H1 (cell line): ENCODE measurements around the gene ADPRH. TPM values are rescaled to one million over a fixed set of nuclear protein-coding genes. Genes with fewer than 3 reads are reported as not detected.

Experiments used
- ASH2L ChIP-seq: fragments of 200-600, 300-600 bp; sonication (generic); IDR thresholded peaks from one replicate; pipeline ENCODE4 v1.7.1; 2017; ENCODE audit warnings: low read length
- BACH1 ChIP-seq: IDR thresholded peaks from 2 replicates; pipeline ENCODE4 v1.6.1; 2012; ENCODE audit warnings: low read length, improper control_type of control experiment
- CHD7 ChIP-seq: fragments of 300-600 bp; sonication (generic); IDR thresholded peaks from 2 replicates; pipeline ENCODE4 v1.7.1; 2012; ENCODE audit warnings: low read length, moderate library complexity, mild to moderate bottlenecking, inconsistent platforms; ENCODE audit not compliant: insufficient replicate concordance
- CTCF ChIP-seq, 3 experiments: IDR thresholded peaks; 1 replicate in 2 of 3; 2 replicates in 1 of 3; pipeline versions ENCODE4 v1.5.1 to v1.6.1; 2011; ENCODE audit warnings: low read length in 3 of 3, mild to moderate bottlenecking in 3 of 3, inconsistent platforms in 2 of 3, low read depth in 1 of 3, moderate library complexity in 1 of 3; ENCODE audit not compliant: insufficient read depth in 1 of 3; ENCODE audit errors: control extremely low read depth in 1 of 3
- E2F6 ChIP-seq: IDR thresholded peaks from 2 replicates; pipeline ENCODE4 v1.6.1; 2012; ENCODE audit warnings: inconsistent platforms
- polyA plus RNA-seq, 7 experiments: library from polyadenylated mRNA; depleted of rRNA in 3 of 7; stranded (reverse) in 5 of 7; unstranded in 2 of 7; fragments of >200 nt in 5 of 7; fragments of 200-250 nt in 2 of 7; gene quantifications; 1 replicate in 5 of 7; 2 replicates in 1 of 7; 4 replicates in 1 of 7; pipeline versions ENCODE4 v1.2.1 to v1.2.3, GENCODE V29; 2011 to 2013; ENCODE audit warnings: missing spikeins in 2 of 7, mixed read lengths in 2 of 7
- total RNA-seq: library from RNA; stranded (reverse); fragmentation: NEBNext Ultra II Directional; extraction: Animal tissue kit (Norgen Biotek cat#: 25700); gene quantifications from 2 replicates; pipeline ENCODE4 v1.2.1, GENCODE V29; 2021

Gene ADPRH
- total and polyA plus RNA-seq, 2 of the 8 experiments (the other 6 are each of a cell fraction or from before 2014, with no cell fraction given): 2.6 to 4.2 TPM

- TF ChIP-seq CTCF (IDR thresholded peaks at IDR 0.05; ENCODE audit: control extremely low read depth in 1 of 3, insufficient read depth in 1 of 3, low read depth in 1 of 3, low read length in 3 of 3): no peak
- TF ChIP-seq BACH1: no peak
- TF ChIP-seq CHD7: no peak
- TF ChIP-seq ASH2L: no peak
- TF ChIP-seq E2F6: no peak
- TF ChIP-seq, all 59 proteins: peak for 0
These were observed 53.5 kb downstream of the ADPRH start (continued) for GRCh38 chr3:119632829-119633228.
